ENCODE results near the gene ADAM20. TPM values are rescaled to one million over a fixed set of nuclear protein-coding genes. Genes with fewer than 3 reads are reported as not detected.

ADAM20 gene
- total RNA-seq, 1 experiment from 2014 or later, result 0.50 TPM

DNA sequence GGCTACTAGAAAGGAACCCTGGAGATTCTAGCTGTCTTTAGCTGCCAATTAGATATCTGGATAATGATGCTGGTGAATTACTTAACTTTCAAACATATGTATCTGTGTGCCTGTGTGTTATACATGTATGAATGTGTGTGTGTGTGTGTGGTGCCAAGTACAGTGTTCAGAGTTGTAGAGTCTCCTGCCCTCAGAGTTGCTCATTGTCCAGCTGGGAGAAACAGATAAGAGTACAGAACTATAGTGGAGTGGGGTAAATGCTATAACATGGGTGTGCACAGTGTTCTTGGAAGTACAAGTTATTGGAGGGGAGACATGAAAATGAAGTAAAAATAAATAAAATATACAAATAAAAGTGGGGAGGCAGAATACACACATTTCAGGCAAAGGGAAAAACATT lies 23.6 kb upstream of the ADAM20 start:
- ATAC-seq, result no peak
- no peak overlapping the region for H3K27ac Mint-ChIP-seq
- POLR2A ChIA-PET, result no interaction called here

DNA sequence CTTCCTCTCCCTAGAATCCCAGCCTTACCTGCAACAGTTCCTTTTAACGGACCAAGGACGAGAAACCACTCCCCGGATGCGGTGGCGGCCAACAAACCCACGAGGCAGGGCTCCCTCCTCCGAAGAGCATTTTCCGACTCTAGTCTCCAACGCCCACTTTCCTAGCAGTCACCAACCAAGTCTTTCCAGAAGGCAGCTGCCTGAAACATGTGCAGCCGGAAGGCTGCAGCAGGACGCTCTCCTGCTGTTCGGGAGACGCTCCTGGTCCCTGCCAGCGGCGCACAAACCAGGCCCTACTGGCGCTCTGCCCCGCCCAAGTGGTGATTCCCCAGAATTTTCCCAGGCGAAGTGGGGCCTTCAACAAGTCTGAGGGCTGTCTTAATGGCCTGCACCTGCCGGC lies 21.1 kb upstream of the ADAM20 start:
- peak; percentile 50 for DNase-seq (ENCODE audit: low spot score)
- H3K9me3 Mint-ChIP-seq, result peaks cover 13% of the 10 kb centered on the region
- peaks cover 7% of the 10 kb centered on the region for H3K4me1 Mint-ChIP-seq
- H3K27me3 Mint-ChIP-seq (ENCODE audit: low read depth), result no peaks in the 10 kb centered on the region; the same call in none of the 2 replicates
- no peak for TF ChIP-seq ZNF263 (CRISPR knock-in tag; IDR thresholded peaks at IDR 0.05; ENCODE audit: low read depth)
- no peak for TF ChIP-seq FOXP1 (CRISPR knock-in tag; IDR thresholded peaks at IDR 0.05; ENCODE audit: borderline replicate concordance)
- TF ChIP-seq TEAD4 (CRISPR knock-in tag; IDR thresholded peaks at IDR 0.05), result no peak
- no peak for TF ChIP-seq OVOL2 (CRISPR knock-in tag; IDR thresholded peaks at IDR 0.05; ENCODE audit: borderline replicate concordance)
- peaks cover 7% of the 10 kb centered on the region for H3K36me3 Mint-ChIP-seq
- ATAC-seq, result peak; percentile 90
- POLR2A ChIA-PET, result no interaction called here
- H3K27ac Mint-ChIP-seq, result no peak overlapping the region
- peak overlapping the region; percentile 55 for H3K4me3 Mint-ChIP-seq
- CTCF ChIA-PET, result no interaction called here

More for the DNA sequence above, 23.6 kb upstream of the ADAM20 start:
- peaks cover 32% of the 10 kb centered on the region for H3K36me3 Mint-ChIP-seq
- no peak for DNase-seq (ENCODE audit: low spot score)
- no peak overlapping the region for H3K4me3 Mint-ChIP-seq
- TF ChIP-seq, protein P1, sequence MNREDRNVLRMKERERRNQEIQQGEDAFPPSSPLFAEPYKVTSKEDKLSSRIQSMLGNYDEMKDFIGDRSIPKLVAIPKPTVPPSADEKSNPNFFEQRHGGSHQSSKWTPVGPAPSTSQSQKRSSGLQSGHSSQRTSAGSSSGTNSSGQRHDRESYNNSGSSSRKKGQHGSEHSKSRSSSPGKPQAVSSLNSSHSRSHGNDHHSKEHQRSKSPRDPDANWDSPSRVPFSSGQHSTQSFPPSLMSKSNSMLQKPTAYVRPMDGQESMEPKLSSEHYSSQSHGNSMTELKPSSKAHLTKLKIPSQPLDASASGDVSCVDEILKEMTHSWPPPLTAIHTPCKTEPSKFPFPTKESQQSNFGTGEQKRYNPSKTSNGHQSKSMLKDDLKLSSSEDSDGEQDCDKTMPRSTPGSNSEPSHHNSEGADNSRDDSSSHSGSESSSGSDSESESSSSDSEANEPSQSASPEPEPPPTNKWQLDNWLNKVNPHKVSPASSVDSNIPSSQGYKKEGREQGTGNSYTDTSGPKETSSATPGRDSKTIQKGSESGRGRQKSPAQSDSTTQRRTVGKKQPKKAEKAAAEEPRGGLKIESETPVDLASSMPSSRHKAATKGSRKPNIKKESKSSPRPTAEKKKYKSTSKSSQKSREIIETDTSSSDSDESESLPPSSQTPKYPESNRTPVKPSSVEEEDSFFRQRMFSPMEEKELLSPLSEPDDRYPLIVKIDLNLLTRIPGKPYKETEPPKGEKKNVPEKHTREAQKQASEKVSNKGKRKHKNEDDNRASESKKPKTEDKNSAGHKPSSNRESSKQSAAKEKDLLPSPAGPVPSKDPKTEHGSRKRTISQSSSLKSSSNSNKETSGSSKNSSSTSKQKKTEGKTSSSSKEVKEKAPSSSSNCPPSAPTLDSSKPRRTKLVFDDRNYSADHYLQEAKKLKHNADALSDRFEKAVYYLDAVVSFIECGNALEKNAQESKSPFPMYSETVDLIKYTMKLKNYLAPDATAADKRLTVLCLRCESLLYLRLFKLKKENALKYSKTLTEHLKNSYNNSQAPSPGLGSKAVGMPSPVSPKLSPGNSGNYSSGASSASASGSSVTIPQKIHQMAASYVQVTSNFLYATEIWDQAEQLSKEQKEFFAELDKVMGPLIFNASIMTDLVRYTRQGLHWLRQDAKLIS (CRISPR knock-in tag; IDR thresholded peaks at IDR 0.05; ENCODE audit: borderline replicate concordance), result no peak
- no peak for TF ChIP-seq ESRRA (CRISPR knock-in tag; IDR thresholded peaks at IDR 0.05; ENCODE audit: borderline replicate concordance)
- H3K27me3 Mint-ChIP-seq (ENCODE audit: low read depth), result peaks cover 4% of the 10 kb centered on the region
- peaks cover 7% of the 10 kb centered on the region for H3K4me1 Mint-ChIP-seq
- peaks cover 35% of the 10 kb centered on the region for H3K9me3 Mint-ChIP-seq
- CTCF ChIA-PET, result interaction anchor here (1.0 kb wide), 1 partner anchor 10 kb away, joined by 5 read pairs; no protein-coding TSS in a partner anchor

DNA sequence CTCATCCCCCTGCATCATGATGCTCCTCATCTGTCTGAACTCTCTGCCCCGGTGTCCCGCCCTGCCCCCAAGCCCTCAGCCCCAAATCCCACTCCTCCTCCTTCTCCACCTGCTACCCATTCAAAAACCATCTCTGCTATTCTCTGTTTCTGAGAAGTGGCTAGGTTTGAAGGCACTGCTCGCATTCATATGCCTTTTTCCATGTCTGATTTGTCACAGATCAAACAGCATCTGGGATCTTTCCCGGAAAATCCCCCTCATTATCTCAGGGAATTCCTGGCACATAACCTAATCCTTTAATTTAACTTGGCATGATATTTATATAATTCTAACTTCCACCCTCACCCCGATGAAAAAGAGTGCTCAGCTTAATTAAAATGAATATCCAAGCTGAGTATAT lies 3.3 kb upstream of the ADAM20 start:
- H3K9me3 Mint-ChIP-seq, result peaks cover 73% of the 10 kb centered on the region
- DNase-seq (ENCODE audit: low spot score) (no peak), ATAC-seq (no peak)
- no peak overlapping the region for H3K27ac Mint-ChIP-seq
- H3K27me3 Mint-ChIP-seq (ENCODE audit: low read depth), result peaks cover 19% of the 10 kb centered on the region
- ChIA-PET POLR2A (no interaction called here), CTCF (no interaction called here)
- H3K4me1 Mint-ChIP-seq, result no peaks in the 10 kb centered on the region
- TF ChIP-seq ETV6 (CRISPR knock-in tag; IDR thresholded peaks at IDR 0.05) (no peak), SMAD3 (CRISPR knock-in tag; IDR thresholded peaks at IDR 0.05; ENCODE audit: borderline replicate concordance) (no peak), GTF2I (CRISPR knock-in tag; conservative IDR thresholded peaks at IDR 0.05) (no peak), MYBL2 (CRISPR knock-in tag; IDR thresholded peaks at IDR 0.05) (no peak), TP53 (CRISPR knock-in tag; IDR thresholded peaks at IDR 0.05) (no peak), ATF1 (CRISPR knock-in tag; IDR thresholded peaks at IDR 0.05) (no peak), TCF7 (CRISPR knock-in tag; IDR thresholded peaks at IDR 0.05; ENCODE audit: low read depth) (no peak), JUN (CRISPR knock-in tag; IDR thresholded peaks at IDR 0.05) (no peak)
- TF ChIP-seq, protein P1 (CRISPR knock-in tag; IDR thresholded peaks at IDR 0.05; ENCODE audit: borderline replicate concordance), result no peak
- peaks cover 51% of the 10 kb centered on the region for H3K36me3 Mint-ChIP-seq
- no peak overlapping the region for H3K4me3 Mint-ChIP-seq

Measured in WTC11 (cell line).